ENCODE results near the gene MARCKSL1.
"Not testable (repeated sequence)": the region's sequence is repeated elsewhere in the genome, so short reads cannot be mapped to it uniquely, and the experiment has no call there.

Gene MARCKSL1

DNA sequence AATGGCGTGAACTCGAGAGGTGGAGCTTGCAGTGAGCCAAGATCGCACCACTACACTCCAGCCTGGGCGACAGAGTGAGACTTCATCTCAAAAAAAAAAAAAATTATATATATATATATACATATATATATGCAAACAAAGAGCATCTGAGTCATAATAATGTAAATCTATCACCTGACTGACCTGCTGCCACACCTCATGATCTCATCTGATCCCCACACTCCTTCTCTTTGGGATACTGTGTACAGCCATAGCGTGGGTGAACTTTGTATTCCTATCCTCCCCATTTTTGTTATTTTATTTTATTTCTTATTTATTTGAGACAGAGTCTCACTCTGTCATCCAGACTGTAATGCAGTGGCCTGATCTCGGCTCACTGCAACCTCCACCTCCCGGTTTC, 46.8 kb downstream of the MARCKSL1 start:
- no peak for DNase-seq (ENCODE audit: low read depth in 2 of 2)

DNA sequence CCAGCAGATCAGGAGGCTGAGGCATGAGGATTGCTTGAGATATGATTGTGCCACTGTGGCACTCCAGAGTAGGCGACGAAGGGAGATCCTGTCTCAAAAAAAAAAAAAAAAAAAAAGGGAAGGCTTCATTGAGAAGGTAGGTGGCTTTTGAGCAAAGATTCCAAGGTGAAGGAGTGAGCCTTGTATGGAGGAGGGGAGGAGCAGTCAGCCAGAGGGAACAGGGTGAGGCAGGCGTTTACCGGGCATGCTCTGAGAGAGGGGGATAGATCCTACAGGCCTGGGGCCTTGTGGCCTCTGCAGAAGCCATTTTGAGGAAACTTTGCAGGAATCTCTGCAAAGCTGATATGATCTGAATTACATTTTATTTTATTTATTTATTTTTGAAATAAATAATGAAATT, 49.3 kb downstream of the MARCKSL1 start:
- no peak for DNase-seq (ENCODE audit: low read depth in 2 of 2)

DNA sequence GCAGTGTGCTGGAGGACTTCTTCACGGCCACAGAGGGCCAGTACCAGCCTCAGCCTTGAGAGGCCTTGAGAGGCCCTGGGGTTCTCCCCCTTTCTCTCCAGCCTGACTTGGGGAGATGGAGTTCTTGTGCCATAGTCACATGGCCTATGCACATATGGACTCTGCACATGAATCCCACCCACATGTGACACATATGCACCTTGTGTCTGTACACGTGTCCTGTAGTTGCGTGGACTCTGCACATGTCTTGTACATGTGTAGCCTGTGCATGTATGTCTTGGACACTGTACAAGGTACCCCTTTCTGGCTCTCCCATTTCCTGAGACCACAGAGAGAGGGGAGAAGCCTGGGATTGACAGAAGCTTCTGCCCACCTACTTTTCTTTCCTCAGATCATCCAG, 50.4 kb downstream of the MARCKSL1 start:
- DNase-seq (ENCODE audit: low read depth in 2 of 2): no peak

DNA sequence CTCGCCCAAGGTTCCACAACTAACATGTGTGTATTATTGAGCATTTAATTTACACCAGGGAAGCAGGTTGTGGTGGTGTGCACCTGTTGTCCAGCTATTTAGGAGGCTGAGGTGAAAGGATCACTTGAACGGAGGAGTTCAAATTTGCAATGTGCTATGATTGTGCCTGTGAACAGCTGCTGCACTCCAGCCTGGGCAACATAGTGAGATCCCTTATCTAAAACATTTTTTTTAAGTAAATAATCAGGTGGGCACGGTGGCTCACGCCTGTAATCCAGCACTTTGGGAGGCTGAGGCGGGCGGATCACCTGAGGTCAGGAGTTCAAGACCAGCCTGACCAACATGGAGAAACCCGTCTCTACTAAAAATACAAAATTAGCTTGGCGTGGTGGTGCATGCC, 51.3 kb downstream of the MARCKSL1 start:
- not testable (repeated sequence) for DNase-seq (ENCODE audit: low read depth in 2 of 2)
